ENCODE measurements around the gene TCF12.
"Not testable (repeated sequence)": the region's sequence is repeated elsewhere in the genome, so short reads cannot be mapped to it uniquely, and the experiment has no call there.

The TCF12 gene

GRCh38 chr15:56916825-56917477 lies 1.5 kb upstream of the TCF12 start:
- DNase-seq = no peak

DNA sequence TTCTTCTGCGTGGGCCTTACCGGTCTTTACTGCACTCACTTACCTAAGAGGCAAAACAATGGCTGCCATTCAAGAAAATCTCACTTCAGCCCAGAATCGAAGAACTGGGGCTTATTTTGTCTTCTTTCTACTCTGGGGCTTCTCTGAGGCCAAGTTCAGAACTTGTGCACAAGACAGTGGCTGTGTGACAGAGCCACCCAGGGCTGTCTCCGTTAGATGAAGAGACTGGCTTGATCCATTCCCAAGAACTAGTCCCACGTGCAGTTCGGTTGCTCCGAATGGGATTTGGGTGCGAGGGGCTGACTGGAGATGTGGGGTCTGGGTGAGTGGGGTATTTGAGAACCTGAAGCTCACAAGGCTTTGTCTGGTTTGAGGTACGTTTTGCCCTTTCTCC lies 795 bp upstream of the TCF12 start:
- DNase-seq = no peak

DNA sequence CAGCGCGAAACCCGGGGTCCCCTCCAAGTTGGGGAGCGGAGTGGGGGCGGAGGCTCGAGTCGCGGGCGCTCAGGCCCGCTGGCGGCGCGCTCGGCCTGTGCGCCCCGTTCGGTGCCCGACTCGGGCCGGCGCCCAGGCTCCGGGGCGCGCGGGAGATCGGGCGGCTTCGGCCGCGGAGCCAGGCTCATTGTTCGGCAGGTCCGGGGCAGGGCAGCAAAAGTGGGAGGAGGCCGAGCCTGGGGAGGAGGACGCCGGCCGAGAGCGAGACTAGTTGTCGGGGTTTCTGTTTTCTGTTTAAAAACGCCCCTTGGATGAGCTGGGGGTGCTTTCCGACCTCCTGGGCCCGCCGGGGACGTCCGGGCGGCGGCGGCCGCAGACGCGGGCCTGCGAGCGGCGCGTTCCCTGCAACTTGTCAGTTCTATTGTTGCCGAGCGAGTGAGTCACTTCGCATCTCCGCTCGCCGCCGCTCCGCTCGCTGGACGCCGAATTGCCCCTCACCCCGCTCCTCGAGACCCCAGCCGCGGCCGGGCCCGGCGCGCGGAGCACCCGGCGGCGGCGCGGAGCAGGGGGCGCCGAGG lies 676 bp downstream of the TCF12 start:
- DNase-seq = peak; percentile 41

- DNase-seq = no peak
Observed at GRCh38 chr15:56919609-56920366, 1.3 kb downstream of the TCF12 start.

DNA sequence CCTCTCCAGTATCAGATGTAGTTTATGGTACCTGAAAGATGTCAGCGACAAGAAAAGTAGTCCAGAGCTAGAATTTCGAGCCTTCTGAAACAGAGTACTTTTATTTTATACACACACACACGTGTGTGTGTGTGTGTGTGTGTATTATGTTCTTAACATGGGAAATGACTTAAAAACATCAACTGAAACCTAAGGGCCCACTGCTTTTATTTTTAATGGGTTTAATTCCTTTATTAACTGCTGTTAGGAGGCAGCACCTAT lies 1.9 kb downstream of the TCF12 start:
- no peak for DNase-seq

- DNase-seq = no peak
Observed at GRCh38 chr15:56923174-56923591, 4.7 kb downstream of the TCF12 start.

DNA sequence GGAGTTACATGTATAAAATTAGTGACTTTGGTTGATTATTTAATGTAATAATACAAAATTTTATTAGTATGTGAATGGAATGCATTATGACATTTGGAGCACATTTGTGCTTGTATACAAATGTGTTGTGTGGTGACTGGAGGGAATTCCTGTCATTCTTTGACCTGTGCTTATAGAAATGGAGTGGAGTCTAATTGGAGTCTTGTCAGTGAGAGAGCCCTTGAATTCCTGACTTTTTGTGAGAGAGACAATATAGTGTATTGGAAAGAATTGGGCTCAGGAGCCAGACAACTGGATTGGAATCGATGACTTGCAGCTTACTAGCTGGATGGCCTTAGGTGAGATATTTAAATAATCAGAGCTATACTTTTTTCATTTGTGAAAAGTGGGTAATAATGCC lies 9.4 kb downstream of the TCF12 start:
- no peak for DNase-seq

DNA sequence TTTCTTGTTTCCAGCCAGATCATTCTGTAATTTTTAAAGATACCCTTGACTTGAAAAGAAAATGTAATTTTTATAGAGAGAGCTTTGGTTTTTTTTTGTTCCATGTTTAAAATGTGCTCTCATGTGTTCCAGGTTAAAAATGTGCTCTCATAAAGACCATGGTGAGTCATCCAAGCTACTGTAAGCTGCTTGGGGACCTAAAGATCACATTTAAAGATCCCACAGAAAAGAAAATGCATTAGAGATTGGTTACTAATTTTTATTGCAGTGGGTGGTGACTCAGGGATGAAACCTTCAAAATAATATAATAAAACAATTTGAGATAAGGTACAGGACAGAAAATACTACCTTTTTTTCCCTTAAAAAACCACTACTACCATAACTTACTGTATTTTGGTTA lies 11.0 kb downstream of the TCF12 start:
- DNase-seq = no peak

GRCh38 chr15:56929933-56930332 lies 11.5 kb downstream of the TCF12 start:
- DNase-seq = no peak

- DNase-seq = no peak
Observed at GRCh38 chr15:56930669-56931313, 12.3 kb downstream of the TCF12 start.

GRCh38 chr15:56931639-56932508 lies 13.4 kb downstream of the TCF12 start:
- no peak for DNase-seq

GRCh38 chr15:56932509-56932868 lies 14.0 kb downstream of the TCF12 start:
- not testable (repeated sequence) for DNase-seq

- no peak for DNase-seq
Observed at GRCh38 chr15:56933410-56933809, 15.0 kb downstream of the TCF12 start.

DNA sequence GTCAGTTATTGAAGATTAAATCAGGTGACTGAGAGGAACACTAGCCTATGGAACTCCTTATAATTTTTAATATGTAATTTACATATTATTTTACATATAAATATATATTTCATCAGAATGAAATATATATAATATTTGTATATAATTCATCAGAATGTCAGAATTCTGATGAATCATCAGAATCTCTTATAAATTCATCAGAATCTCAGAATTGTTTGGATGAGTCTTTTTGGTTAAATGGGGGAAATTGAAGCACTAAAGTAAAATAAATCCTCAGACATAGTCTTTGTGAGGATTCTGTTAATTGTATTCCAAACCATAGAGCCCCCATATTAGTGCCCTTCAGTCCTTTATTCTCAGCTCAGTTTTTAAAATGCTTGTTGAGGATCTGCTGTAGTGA lies 15.4 kb downstream of the TCF12 start:
- DNase-seq = no peak

GRCh38 chr15:56934269-56934668 lies 15.8 kb downstream of the TCF12 start:
- no peak for DNase-seq

DNA sequence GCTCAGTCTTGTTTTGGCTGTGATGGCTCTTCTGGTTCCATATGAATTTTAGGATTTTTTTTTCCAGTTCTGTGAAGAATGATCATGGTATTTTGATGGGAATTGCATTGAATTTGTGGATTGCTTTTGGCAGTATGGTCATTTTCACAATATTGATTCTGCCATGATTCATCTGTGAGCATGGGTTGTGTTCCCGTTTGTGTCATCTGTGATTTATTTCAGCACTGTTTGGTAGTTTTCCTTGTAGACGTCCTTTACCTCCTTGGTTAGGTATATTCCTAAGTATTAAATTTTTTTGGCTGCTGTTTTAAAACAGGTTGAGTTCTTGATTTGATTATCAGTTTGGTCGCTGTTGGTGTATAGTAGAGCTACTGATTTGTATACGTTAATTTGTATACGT lies 18.5 kb downstream of the TCF12 start:
- DNase-seq = no peak

DNA sequence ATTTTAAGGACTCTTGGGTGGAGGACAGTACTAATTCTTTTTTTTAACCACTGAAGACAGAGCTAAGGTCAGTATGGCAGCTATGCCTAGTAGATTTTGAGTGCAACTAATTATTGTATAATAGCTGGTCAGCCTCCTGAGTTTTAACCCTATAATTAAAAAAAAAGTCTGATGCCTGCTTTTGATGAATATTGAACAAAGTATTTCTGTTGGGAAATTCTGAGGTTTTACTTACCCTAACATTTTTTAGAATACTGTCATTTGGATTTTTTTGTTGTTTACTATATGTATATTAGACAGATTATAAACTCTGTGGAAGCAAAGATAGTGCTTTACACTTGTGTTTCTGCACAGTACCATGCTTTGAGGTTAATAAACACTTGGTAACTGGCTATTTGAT lies 20.8 kb downstream of the TCF12 start:
- no peak for DNase-seq

DNA sequence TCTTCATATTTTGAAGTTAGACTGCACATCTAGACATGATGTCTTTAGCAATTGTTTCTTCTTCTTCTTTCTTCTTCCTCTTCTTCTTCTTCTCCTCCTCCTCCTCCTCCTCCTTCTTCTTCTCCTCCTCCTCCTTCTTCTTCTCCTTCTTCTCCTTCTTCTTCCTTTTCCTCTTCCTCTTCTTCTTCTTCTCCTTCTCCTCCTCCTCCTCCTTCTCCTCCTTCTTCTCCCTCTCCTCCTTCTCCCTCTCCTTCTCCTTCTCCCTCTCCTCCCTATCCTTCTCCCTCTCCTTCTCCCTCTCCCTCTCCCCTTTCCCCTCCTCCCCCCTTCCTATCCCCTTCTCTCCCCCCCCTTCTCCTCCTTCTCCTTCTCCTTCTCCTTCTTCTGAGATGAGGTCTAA lies 21.9 kb downstream of the TCF12 start:
- no peak for DNase-seq

- no peak for DNase-seq
Observed at GRCh38 chr15:56942118-56942517, 23.7 kb downstream of the TCF12 start.

DNA sequence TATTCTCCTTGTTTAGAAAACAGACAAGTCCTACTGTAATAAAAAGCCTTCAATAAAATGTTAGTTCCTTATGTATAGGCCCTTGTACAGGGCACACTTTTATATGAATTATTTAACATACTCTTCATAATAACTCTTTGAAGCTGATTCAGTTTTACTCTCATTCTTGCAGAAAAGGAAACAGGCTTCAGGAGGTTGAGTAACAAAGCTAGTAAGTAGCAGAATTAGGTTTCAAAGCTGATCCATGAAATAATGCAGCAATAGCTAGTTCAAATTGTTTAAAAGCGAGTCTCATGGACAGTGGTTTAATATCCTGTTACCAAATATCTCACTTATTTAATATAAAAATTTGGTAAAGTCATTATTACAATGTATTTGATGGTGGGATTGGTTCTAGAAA lies 25.0 kb downstream of the TCF12 start:
- DNase-seq = no peak

- DNase-seq = no peak
Observed at GRCh38 chr15:56944485-56944884, 26.0 kb downstream of the TCF12 start.

DNA sequence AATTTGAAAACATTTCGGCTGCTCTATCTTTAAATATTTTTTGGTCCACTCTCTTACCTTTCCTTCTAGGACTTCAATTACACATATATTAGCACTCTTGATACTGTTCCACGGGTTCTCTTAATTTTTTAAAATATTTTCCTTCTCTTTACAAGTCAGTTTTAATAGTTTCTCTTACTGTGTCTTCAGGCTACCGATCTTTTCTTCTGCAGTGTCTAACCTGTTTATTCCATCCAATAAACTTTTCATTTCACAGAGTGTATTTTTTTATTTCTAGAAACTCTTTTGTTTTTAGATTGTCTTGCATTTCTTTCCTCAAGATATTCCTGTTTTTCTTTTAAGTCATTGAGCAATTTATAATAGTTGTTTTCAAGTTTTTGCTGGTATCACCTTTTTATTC lies 27.7 kb downstream of the TCF12 start:
- DNase-seq = no peak
